Urinary bladder (tissue), 4 donors: ENCODE measurements around the gene ULK4. TPM values are rescaled to one million over a fixed set of nuclear protein-coding genes. Genes with fewer than 3 reads are reported as not detected.

Experiments used
- DNase-seq: peaks from one replicate; pipeline ENCODE4 v3.0.0-alpha.2; 2015; ENCODE audit errors: extremely low spot score
- H3K27ac ChIP-seq: one replicate; pipeline ENCODE4 v1.5.1; 2013; ENCODE audit warnings: low read depth, mild to moderate bottlenecking, moderate library complexity
- H3K36me3 ChIP-seq: one replicate; pipeline ENCODE4 v1.6.1; 2013; ENCODE audit warnings: mild to moderate bottlenecking, moderate library complexity; ENCODE audit not compliant: insufficient read depth
- H3K4me1 ChIP-seq: one replicate; pipeline ENCODE4 v1.6.1; 2013; ENCODE audit warnings: mild to moderate bottlenecking, moderate library complexity; ENCODE audit not compliant: insufficient read depth
- H3K4me3 ChIP-seq: one replicate; pipeline ENCODE4 v1.5.1; 2013; ENCODE audit warnings: low read depth, low read length
- WGBS: extraction: QIAGEN DNeasy Blood & Tissue Kit; methylation state at CpG from one replicate; pipeline ENCODE4 v1.1.7; 2013; 5-methylcytosine and 5-hydroxymethylcytosine counted together
- polyA plus RNA-seq: library from polyadenylated mRNA; stranded (reverse); fragments of 200-250 nt; gene quantifications from one replicate; pipeline ENCODE4 v1.2.3, GENCODE V29; 2013
- total RNA-seq: library from RNA; depleted of rRNA; stranded (reverse); fragments of >200 nt; gene quantifications from one replicate; pipeline ENCODE4 v1.2.3, GENCODE V29; 2014
- donor health status: healthy with polysubstance abuse.
- donor health status: healthy.

The ULK4 gene
- total and polyA plus RNA-seq, 2 donors, result 2.3 to 22.4 TPM

DNA sequence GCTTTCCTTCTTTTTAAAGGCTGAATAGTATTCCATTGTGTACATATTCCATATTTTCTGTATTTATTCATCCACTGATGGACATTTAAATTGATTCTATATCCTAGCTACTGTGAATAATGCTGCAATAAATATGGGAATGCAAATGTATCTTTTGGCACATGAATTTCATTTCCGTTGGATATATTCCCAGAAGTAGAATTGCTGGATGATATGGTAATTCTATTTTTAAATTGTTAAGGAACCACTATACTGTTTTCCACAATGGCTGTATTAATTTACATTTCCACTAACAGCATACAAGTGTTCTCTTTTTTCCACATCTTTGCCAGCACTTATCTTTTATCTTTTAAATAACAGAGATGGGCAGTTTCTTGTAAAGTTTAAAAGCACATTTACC, 459.9 kb downstream of the ULK4 start:
- no peaks in the 10 kb centered on the region for H3K4me1 ChIP-seq
- 33% methylated on average over 1 of the region's 1 CpG for WGBS
- no peak overlapping the region for H3K27ac ChIP-seq
- no peak overlapping the region for H3K4me3 ChIP-seq
- H3K36me3 ChIP-seq, result no peaks in the 10 kb centered on the region
- no peak for DNase-seq

DNA sequence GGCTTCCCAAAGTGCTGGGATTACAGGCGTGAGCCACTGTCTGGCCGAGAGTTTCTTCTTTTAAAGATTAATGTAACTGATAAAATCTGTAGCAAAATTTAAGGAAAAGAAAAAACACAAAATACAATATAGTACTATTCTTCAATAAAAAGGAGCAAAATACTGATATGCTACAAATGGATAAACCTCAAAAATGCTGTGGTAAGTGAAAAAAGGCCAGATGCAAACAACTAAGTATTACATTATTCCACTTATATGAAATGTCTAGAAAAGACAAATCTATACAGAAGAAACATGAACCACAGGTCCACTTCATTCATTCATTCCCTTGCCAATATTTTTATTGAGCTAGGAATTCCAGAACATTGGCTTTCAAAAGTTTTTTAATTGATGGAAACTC, 463.1 kb downstream of the ULK4 start:
- WGBS, result 86% methylated on average over 2 of the region's 2 CpGs
- no peak overlapping the region for H3K27ac ChIP-seq
- no peak for DNase-seq
- H3K4me1 ChIP-seq, result no peaks in the 10 kb centered on the region
- no peaks in the 10 kb centered on the region for H3K36me3 ChIP-seq
- H3K4me3 ChIP-seq, result no peak overlapping the region

DNA sequence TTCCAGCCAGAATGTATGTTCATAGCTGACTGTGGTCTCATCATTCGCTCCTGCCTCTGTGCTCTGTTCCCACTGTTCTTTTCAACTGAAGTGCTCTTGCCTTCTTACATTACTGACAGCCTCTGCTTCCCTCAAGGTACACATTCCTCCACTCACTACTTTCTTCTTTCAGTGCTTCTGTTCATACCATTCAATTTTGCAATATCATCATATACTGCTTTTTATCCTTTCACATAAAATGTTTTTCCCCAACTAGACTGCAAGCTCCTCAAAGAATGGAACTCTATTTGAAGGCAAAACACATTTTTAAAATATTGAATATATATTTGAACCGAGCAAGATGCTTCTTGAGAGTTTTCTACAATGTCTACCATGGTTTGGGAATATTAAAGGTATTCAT, 471.5 kb downstream of the ULK4 start:
- WGBS, result 97% methylated on average over 2 of the region's 2 CpGs
- Histone ChIP-seq H3K4me1 (no peaks in the 10 kb centered on the region), H3K27ac (no peak overlapping the region), H3K36me3 (no peaks in the 10 kb centered on the region), H3K4me3 (no peak overlapping the region)
- DNase-seq, result no peak

DNA sequence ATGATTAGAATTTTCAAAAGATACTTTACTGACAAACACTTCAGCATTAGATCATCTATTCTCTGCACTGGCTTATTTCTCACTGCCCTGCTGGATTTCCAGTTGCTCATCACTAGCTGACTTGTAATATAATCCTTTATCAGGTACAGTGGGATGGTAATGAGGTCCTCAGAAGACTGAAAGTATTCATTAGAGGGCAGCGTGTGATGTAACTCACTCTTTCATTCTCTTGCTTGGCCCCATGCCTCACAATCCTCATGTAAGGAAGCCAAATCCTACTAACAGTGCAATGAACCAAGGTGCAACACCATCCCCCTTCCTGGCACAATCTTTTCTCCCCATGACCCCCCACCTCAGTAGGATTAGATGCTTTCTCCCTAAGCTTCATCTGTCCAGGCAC, 472.7 kb downstream of the ULK4 start:
- no peak overlapping the region for H3K27ac ChIP-seq
- 48% methylated on average over 1 of the region's 1 CpG for WGBS
- DNase-seq, result no peak
- H3K36me3 ChIP-seq, result no peaks in the 10 kb centered on the region
- no peak overlapping the region for H3K4me3 ChIP-seq
- H3K4me1 ChIP-seq, result no peaks in the 10 kb centered on the region

DNA sequence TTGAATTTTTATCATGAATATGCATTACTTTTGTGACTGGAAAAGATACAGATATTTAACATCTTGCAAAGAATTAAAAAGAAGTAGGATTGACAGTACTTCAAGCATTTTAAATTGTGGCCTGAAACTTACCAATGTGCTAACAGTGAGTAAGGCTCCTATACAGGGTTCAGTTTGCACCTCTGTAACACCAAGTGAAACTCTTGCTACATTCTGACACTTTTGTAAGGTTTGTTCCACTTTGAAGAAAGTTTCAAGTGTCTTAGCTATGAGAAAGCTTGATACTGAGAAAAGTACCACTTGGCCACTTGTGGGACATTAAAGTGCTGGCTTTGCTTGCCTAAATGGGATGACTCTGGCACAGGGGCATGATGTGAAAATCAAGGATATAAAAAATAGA, 473.4 kb downstream of the ULK4 start:
- Histone ChIP-seq H3K4me1 (no peaks in the 10 kb centered on the region), H3K4me3 (no peak overlapping the region), H3K36me3 (no peaks in the 10 kb centered on the region), H3K27ac (no peak overlapping the region)
- no peak for DNase-seq

DNA sequence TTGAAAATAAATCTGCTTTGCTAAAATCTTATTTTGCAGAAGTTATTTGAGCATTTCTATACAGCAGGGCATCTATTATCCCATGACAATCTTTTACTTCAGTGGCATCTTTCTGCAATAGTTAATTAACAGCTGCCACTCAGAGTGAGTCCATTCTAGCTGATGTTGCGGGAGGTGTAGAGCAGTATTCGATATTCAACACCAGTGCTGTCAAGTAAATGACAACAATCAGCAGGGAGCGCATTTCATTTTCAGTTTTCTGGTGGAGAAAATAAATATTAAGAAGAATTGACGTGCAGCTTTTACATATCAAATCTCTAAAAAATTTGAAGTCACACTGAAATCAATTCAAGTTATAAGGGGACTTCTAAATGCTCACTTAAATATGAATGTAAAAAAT, 476.4 kb downstream of the ULK4 start:
- DNase-seq, result no peak
- WGBS, result 96% methylated on average over 4 of the region's 4 CpGs

DNA sequence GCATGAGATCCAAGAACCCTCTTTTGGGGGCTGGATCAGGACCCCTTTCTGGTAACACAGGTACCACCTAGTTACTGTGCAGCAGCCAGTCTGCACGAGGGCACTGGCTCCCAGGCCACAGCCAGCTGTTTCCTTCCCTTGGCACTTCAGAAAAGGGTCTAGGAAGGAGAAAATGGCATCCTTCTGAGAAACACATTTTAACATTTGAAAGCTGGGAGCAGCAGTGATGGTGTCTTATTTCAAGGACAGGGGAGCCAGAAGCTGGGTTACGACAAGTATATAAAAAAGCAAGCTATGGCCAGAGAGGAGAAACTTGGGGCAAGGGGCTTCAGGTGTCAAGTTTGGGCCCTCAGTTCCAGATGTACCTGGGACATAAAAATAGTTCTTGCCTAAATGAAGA, 479.8 kb downstream of the ULK4 start:
- 74% methylated on average over 2 of the region's 2 CpGs for WGBS
- no peaks in the 10 kb centered on the region for H3K4me1 ChIP-seq
- DNase-seq, result no peak

More for the DNA sequence above, 476.4 kb downstream of the ULK4 start:
- H3K4me3 ChIP-seq, result no peak overlapping the region
- no peaks in the 10 kb centered on the region for H3K4me1 ChIP-seq
- no peaks in the 10 kb centered on the region for H3K36me3 ChIP-seq
- H3K27ac ChIP-seq, result no peak overlapping the region

DNA sequence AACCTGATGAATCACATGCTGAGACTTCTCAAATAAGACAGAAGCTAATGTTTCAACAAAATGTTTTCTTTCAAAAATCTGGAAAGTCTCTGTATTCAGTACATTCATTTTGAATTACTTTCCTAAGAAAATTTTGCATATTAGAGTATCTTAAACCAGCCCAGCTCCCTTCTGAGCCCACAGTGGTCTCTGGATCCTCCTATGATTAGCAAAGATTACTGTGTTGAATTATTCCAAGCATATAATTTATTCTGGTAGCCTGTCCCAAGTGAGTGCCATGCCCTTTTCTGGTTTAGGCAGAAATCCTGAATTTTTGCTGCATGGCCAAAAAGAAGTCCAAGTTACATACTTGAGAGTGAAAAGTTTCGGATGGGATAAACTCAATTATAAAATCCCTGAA, 483.6 kb downstream of the ULK4 start:
- no peak for DNase-seq
- Histone ChIP-seq H3K4me3 (no peak overlapping the region), H3K4me1 (no peaks in the 10 kb centered on the region), H3K27ac (no peak overlapping the region), H3K36me3 (no peaks in the 10 kb centered on the region)
- WGBS, result 53% methylated on average over 1 of the region's 1 CpG

More for the DNA sequence above, 479.8 kb downstream of the ULK4 start:
- H3K27ac ChIP-seq, result no peak overlapping the region
- H3K36me3 ChIP-seq, result no peaks in the 10 kb centered on the region
- H3K4me3 ChIP-seq, result no peak overlapping the region

DNA sequence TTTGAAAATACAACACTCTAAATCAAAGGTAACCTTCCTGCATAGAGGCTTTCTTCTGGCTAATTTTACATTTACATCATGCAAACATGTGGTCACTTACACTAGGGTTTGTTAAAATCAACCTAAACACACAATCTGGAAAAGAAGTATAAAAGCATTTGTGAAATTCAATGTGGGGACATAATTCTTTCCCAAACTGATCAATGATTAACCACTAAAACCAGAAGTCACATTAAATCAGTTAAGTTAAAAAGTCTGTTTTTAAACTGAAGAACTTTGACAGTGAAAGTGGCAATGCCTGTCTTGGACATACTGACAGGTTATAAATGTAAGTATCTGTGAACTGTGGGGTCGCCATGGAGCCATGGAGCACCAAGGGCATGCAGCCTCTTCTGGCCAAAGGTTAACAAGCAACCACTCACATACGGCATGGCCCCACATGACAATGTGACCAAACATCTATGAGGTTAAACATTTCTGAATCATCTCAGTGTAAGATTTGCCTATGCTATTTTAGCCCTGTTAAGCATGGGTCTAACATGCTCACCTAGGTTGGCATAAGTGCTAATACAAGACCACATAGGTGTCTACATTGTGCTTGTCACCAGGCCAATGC, 484.4 kb downstream of the ULK4 start:
- no peaks in the 10 kb centered on the region for H3K36me3 ChIP-seq
- H3K4me3 ChIP-seq, result no peak overlapping the region
- no peaks in the 10 kb centered on the region for H3K4me1 ChIP-seq
- H3K27ac ChIP-seq, result no peak overlapping the region
- no peak for DNase-seq
- WGBS, result 80% methylated on average over 2 of the region's 2 CpGs

DNA sequence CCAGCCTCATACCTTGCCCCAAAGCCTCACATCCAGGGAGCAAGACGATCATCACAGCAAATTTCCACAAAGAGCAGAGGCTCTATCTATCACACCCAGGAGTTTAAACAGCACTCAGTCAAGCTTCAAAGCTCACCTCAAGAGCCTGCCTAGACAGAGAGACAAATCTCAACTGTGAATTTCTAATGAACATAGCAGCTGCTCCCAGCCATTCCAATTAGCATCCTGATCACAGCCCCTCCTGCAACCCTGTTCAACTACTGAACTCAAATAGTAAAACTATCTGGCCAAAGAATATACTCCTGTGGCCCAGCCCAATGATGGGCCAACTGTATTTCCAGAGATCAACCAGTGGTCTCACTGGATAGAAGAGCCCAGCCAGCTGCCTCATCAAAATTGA, 492.8 kb downstream of the ULK4 start:
- H3K4me3 ChIP-seq, result no peak overlapping the region
- no peaks in the 10 kb centered on the region for H3K36me3 ChIP-seq
- H3K27ac ChIP-seq, result no peak overlapping the region
- 95% methylated on average over 1 of the region's 1 CpG for WGBS
- DNase-seq, result no peak
- H3K4me1 ChIP-seq, result no peaks in the 10 kb centered on the region

DNA sequence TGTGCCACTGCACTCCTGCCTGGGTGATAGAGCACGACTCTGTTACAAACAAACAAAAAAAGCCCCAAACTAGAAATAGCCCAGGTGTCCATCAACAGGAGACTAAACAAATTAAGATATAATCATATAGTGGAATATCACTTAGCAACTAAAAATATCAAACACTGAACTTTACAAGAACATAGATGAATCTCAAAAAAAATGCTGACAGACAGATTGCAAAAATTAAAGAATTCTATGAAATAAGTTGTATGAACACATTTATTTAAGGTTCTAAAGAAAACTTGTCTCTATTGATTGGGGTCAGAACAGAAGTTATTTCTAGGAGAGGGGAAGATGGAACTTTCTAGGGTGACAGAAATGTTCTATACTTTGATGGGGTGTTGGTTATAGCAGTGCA, 494.4 kb downstream of the ULK4 start:
- no peaks in the 10 kb centered on the region for H3K4me1 ChIP-seq
- no peak overlapping the region for H3K4me3 ChIP-seq
- no peak overlapping the region for H3K27ac ChIP-seq
- WGBS, result 81% methylated on average over 1 of the region's 1 CpG
- no peak for DNase-seq
- H3K36me3 ChIP-seq, result no peaks in the 10 kb centered on the region

DNA sequence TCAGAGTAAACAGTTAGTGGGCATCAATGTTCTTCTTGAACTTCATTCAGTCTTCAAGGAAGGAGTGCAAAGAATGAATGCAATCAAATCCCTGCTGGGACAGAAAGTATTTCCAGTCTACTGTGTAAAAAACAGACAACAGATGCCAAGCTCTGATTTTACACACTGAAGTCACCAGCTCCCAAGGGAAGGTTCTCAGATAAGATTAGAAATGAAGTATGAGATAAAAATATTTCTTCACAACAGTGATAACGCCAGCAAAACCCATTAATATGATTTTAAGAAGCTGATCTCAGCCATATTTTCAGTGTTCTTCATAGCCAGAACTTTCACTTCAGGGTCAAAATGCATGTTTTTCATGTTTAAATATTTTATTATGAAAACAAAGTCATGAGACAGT, 497.0 kb downstream of the ULK4 start:
- DNase-seq, result no peak
- Histone ChIP-seq H3K27ac (no peak overlapping the region), H3K36me3 (no peaks in the 10 kb centered on the region), H3K4me3 (no peak overlapping the region), H3K4me1 (no peaks in the 10 kb centered on the region)
- 16% methylated on average over 1 of the region's 1 CpG for WGBS

DNA sequence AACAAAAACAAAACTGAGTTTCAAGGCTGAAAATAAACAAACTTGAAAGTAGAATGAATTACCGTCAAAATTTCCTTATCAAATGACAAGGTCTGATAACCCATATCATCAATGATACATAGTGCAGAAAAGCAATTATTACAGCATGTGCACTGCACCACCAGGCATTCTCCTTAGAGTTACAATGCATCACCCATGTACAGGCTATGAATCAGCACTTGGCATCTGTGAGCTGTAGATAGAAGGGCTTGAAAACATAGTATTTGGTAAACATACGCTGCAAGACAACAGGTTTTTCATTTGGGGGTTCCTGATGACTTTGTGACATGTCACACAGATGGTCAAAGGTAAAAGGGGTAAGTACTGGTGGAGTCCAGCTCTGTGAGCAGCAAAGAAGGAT, 497.5 kb downstream of the ULK4 start:
- H3K27ac ChIP-seq, result no peak overlapping the region
- WGBS, result 57% methylated on average over 2 of the region's 2 CpGs
- no peaks in the 10 kb centered on the region for H3K36me3 ChIP-seq
- no peak for DNase-seq
- no peak overlapping the region for H3K4me3 ChIP-seq
- H3K4me1 ChIP-seq, result no peaks in the 10 kb centered on the region

DNA sequence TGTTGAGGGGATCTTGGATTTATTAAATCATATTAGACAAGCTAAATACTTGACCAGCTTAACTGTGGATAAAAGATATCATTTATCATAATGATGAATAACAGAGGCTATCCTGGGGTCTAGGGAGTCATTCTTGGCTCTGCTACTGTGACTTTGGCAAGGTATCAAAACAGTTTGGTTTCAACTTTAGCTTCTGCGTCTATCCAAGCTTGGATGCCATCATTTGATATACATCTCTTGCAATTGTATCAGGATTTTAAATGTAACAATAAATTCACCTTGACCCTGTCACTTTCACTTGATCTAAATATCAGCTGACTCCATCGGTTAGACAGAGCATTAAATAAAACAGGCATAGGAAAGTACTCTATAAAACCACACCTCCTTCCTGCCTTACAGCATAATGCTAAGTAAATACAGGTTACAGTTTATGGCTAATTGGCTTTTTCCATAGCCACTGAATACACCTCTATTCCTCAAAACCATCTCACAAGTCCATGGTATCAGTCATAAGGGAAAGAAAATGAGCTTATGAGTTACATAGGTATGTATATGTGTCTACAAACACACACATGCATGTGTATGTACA, 499.7 kb downstream of the ULK4 start:
- Histone ChIP-seq H3K27ac (no peak overlapping the region), H3K4me1 (no peaks in the 10 kb centered on the region), H3K4me3 (no peak overlapping the region), H3K36me3 (no peaks in the 10 kb centered on the region)
- DNase-seq, result no peak
- 23% methylated on average over 2 of the region's 2 CpGs for WGBS

DNA sequence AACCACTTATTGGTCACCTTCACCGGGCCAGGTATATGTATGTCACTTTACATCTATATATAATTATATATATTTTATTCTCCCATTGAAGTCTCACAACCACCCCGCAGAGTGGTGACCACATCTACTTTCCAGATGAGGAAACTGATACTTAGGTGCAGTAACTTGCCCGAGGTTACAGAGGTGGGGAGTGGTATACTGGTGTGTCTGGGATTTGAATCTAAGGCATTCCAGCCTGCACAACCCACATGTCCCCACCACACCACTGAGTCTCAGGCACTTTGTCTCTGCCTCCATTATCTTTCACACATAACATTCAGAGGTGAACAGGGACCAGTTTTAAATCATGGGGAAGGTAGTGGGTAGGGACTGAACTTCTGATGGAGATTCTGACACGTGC, 501.2 kb downstream of the ULK4 start:
- Histone ChIP-seq H3K27ac (no peak overlapping the region), H3K4me1 (no peaks in the 10 kb centered on the region), H3K36me3 (no peaks in the 10 kb centered on the region), H3K4me3 (no peak overlapping the region)
- 95% methylated on average over 4 of the region's 4 CpGs for WGBS
- no peak for DNase-seq
